Measurements from ENCODE around the gene PASK. TPM values are rescaled to one million over a fixed set of nuclear protein-coding genes. Genes with fewer than 3 reads are reported as not detected.

The PASK gene
- total and polyA plus RNA-seq, 9 of the 15 experiments (the other 6 are each of a cell fraction or from before 2014, with no cell fraction given) = 1.5 to 30.3 (median 9.9) TPM

DNA sequence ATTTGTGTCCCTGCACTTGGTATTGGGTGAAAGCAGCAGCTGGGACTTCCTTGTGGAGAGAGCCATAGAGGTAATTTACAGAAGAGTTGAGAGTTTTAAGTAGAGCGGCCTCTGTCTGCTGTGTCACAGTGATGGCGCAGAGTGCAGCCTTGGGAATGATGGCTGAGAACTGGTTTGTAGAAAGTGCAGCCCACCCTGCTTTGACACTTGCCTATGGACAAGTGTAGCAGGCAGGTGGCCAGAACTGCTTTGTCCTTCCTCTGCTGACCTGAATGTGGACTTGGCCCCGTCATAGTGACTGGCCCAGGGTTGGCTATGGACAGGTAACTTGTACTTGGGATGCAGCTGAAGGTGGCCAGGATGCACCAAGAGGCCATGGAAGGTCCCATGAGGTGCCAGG is 32.9 kb upstream of the PASK start (continued):
- TF ChIP-seq TFAP4 (CRISPR knock-in tag; IDR thresholded peaks at IDR 0.05; ENCODE audit: borderline replicate concordance) = no peak
- TF ChIP-seq POLR3G (IDR thresholded peaks at IDR 0.05; ENCODE audit: extremely low read depth, insufficient read length, insufficient replicate concordance) = no peak
- TF ChIP-seq NFATC3 (IDR thresholded peaks at IDR 0.05) = no peak
- TF ChIP-seq, protein P1, sequence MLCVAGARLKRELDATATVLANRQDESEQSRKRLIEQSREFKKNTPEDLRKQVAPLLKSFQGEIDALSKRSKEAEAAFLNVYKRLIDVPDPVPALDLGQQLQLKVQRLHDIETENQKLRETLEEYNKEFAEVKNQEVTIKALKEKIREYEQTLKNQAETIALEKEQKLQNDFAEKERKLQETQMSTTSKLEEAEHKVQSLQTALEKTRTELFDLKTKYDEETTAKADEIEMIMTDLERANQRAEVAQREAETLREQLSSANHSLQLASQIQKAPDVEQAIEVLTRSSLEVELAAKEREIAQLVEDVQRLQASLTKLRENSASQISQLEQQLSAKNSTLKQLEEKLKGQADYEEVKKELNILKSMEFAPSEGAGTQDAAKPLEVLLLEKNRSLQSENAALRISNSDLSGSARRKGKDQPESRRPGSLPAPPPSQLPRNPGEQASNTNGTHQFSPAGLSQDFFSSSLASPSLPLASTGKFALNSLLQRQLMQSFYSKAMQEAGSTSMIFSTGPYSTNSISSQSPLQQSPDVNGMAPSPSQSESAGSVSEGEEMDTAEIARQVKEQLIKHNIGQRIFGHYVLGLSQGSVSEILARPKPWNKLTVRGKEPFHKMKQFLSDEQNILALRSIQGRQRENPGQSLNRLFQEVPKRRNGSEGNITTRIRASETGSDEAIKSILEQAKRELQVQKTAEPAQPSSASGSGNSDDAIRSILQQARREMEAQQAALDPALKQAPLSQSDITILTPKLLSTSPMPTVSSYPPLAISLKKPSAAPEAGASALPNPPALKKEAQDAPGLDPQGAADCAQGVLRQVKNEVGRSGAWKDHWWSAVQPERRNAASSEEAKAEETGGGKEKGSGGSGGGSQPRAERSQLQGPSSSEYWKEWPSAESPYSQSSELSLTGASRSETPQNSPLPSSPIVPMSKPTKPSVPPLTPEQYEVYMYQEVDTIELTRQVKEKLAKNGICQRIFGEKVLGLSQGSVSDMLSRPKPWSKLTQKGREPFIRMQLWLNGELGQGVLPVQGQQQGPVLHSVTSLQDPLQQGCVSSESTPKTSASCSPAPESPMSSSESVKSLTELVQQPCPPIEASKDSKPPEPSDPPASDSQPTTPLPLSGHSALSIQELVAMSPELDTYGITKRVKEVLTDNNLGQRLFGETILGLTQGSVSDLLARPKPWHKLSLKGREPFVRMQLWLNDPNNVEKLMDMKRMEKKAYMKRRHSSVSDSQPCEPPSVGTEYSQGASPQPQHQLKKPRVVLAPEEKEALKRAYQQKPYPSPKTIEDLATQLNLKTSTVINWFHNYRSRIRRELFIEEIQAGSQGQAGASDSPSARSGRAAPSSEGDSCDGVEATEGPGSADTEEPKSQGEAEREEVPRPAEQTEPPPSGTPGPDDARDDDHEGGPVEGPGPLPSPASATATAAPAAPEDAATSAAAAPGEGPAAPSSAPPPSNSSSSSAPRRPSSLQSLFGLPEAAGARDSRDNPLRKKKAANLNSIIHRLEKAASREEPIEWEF (CRISPR knock-in tag; IDR thresholded peaks at IDR 0.05) = no peak
- no peak for TF ChIP-seq ZNF121 (CRISPR knock-in tag; conservative IDR thresholded peaks at IDR 0.05)
